Thyroid gland (tissue), 4 donors: ENCODE measurements around the gene SPEF2. TPM values are rescaled to one million over a fixed set of nuclear protein-coding genes. Genes with fewer than 3 reads are reported as not detected.

Source experiments
- DNase-seq, 2 donors: peaks; one replicate each; pipeline ENCODE4 v3.0.0-alpha.2; 2019
- H3K27ac ChIP-seq, 3 donors: fragments of 200-600 bp; sonication (generic); 1 replicate in 2 of 3; 2 replicates in 1 of 3; pipeline ENCODE4 v1.5.1; 2016 to 2019; ENCODE audit warnings: mild to moderate bottlenecking in 1 of 3, moderate library complexity in 1 of 3
- H3K27me3 ChIP-seq: fragments of 200-600 bp; sonication (generic); one replicate; pipeline ENCODE4 v1.5.1; 2019
- H3K36me3 ChIP-seq, 2 donors: fragments of 200-600 bp; sonication (generic); one replicate each; pipeline ENCODE4 v1.5.1; 2016 to 2019
- H3K4me1 ChIP-seq, 2 donors: fragments of 200-600 bp; sonication (generic); one replicate each; pipeline ENCODE4 v1.5.1; 2017 to 2019
- H3K4me3 ChIP-seq, 3 donors: fragments of 200-600 bp; sonication (generic); replicated peaks in 1 of 3; 1 replicate in 2 of 3; 2 replicates in 1 of 3; pipeline ENCODE4 v1.5.1; 2016; ENCODE audit warnings: mild to moderate bottlenecking in 1 of 3
- H3K9me3 ChIP-seq: fragments of 200-600 bp; sonication (generic); one replicate; pipeline ENCODE4 v1.5.1; 2017
- CTCF ChIP-seq, 6 experiments: fragments of 200-600 bp in 3 of 6; fragments of 450-650 bp in 3 of 6; sonication (generic) in 3 of 6; IDR thresholded peaks; one replicate each; pipeline ENCODE4 v1.5.1; 2016 to 2019; ENCODE audit warnings: antibody characterized with exemption in 6 of 6, mild to moderate bottlenecking in 2 of 6, inconsistent platforms in 1 of 6, moderate library complexity in 1 of 6
- POLR2A ChIP-seq, 2 donors: fragments of 450-650 bp; IDR thresholded peaks; one replicate each; pipeline ENCODE4 v1.6.1; 2017; ENCODE audit warnings: antibody characterized with exemption in 2 of 2, mild to moderate bottlenecking in 2 of 2, moderate library complexity in 1 of 2
- WGBS, 2 donors: methylation state at CpG; one replicate each; pipeline ENCODE4 v1.1.5; 2017; 5-methylcytosine and 5-hydroxymethylcytosine counted together
- intact Hi-C: fragments of 100-400 bp; cut with DNase I; formaldehyde crosslinking; loops from one replicate; pipeline ENCODE4 v1.15.1; 2023
- total RNA-seq, 4 donors: library from RNA; depleted of rRNA; stranded (reverse); fragments of >200 nt; gene quantifications; one replicate each; pipeline ENCODE4 v1.2.3, GENCODE V29; 2016

Gene SPEF2
- total RNA-seq, 4 donors from 2014 or later = 17.7 to 39.5 (median 21.5) TPM

GRCh38 chr5:35634326-35634725 is 16.7 kb downstream of the SPEF2 start:
- TF ChIP-seq POLR2A (IDR thresholded peaks at IDR 0.05) (no peak), CTCF (IDR thresholded peaks at IDR 0.05) (no peak)
- H3K27me3 ChIP-seq = no peaks in the 10 kb centered on the region
- no peaks in the 10 kb centered on the region for H3K9me3 ChIP-seq
- H3K36me3 ChIP-seq = peaks cover 5 to 17% of the 10 kb centered on the region in 2 donors
- intact Hi-C loops = no loop called here
- no peak overlapping the region for H3K27ac ChIP-seq
- H3K4me3 ChIP-seq = no peak overlapping the region
- H3K4me1 ChIP-seq = no peaks in the 10 kb centered on the region
- no peak for DNase-seq

- TF ChIP-seq POLR2A (IDR thresholded peaks at IDR 0.05) = no peak
- H3K36me3 ChIP-seq = no peaks in the 10 kb centered on the region
- no peak for DNase-seq
- intact Hi-C loops = no loop called here
- H3K27me3 ChIP-seq = no peaks in the 10 kb centered on the region
- no peaks in the 10 kb centered on the region for H3K9me3 ChIP-seq
- H3K4me3 ChIP-seq = no peak overlapping the region
- no peak overlapping the region for H3K27ac ChIP-seq
- no peaks in the 10 kb centered on the region for H3K4me1 ChIP-seq
- WGBS, 2 donors = 82 to 95% methylated on average over 4 of the region's 4 CpGs
These were observed 23.0 kb downstream of the SPEF2 start for GRCh38 chr5:35640623-35641022.

GRCh38 chr5:35644543-35644942 is 26.9 kb downstream of the SPEF2 start:
- WGBS, 2 donors = 97 to 98% methylated on average over 3 of the region's 3 CpGs
- no peak overlapping the region for H3K4me3 ChIP-seq

GRCh38 chr5:35647128-35647527 is 29.5 kb downstream of the SPEF2 start:
- no peaks in the 10 kb centered on the region for H3K27me3 ChIP-seq
- no peaks in the 10 kb centered on the region for H3K4me1 ChIP-seq
- 83 to 89% methylated on average over 1 of the region's 1 CpG for WGBS, 2 donors
- no peak overlapping the region for H3K4me3 ChIP-seq
- intact Hi-C loops = no loop called here
- H3K27ac ChIP-seq = no peak overlapping the region
- no peak for DNase-seq
- TF ChIP-seq POLR2A (IDR thresholded peaks at IDR 0.05) = no peak
- no peak for TF ChIP-seq CTCF (IDR thresholded peaks at IDR 0.05)
- H3K9me3 ChIP-seq = no peaks in the 10 kb centered on the region
- no peaks in the 10 kb centered on the region for H3K36me3 ChIP-seq

More at GRCh38 chr5:35644543-35644942, 26.9 kb downstream of the SPEF2 start:
- H3K27ac ChIP-seq = no peak overlapping the region
- H3K27me3 ChIP-seq = no peaks in the 10 kb centered on the region
- H3K4me1 ChIP-seq = no peaks in the 10 kb centered on the region
- intact Hi-C loops = no loop called here
- H3K36me3 ChIP-seq = no peaks in the 10 kb centered on the region
- no peaks in the 10 kb centered on the region for H3K9me3 ChIP-seq
- TF ChIP-seq POLR2A (IDR thresholded peaks at IDR 0.05) = no peak
- no peak for TF ChIP-seq CTCF (IDR thresholded peaks at IDR 0.05)
- no peak for DNase-seq

- H3K4me1 ChIP-seq = no peaks in the 10 kb centered on the region
- no peak overlapping the region for H3K27ac ChIP-seq
- TF ChIP-seq CTCF (IDR thresholded peaks at IDR 0.05) = no peak
- no peak for TF ChIP-seq POLR2A (IDR thresholded peaks at IDR 0.05)
- no peak overlapping the region for H3K4me3 ChIP-seq
- DNase-seq = no peak
- H3K36me3 ChIP-seq = no peaks in the 10 kb centered on the region
- H3K27me3 ChIP-seq = no peaks in the 10 kb centered on the region
- intact Hi-C loops = no loop called here
- H3K9me3 ChIP-seq = no peaks in the 10 kb centered on the region
- 92 to 94% methylated on average over 1 of the region's 1 CpG for WGBS, 2 donors
These were observed 30.0 kb downstream of the SPEF2 start for GRCh38 chr5:35647712-35648111.
